Stimulated activated CD8-positive, alpha-beta memory T cell treated with anti-CD3 and anti-CD28 coated beads, Interleukin-4, amount 100 ng/mL, for 48 hours (primary cell): Measurements from ENCODE around the gene BCCIP.

Experiments used
- DNase-seq: peaks from one replicate; pipeline ENCODE4 v3.0.0-alpha.2; 2020

The BCCIP gene

GRCh38 chr10:125797994-125798662 is 25.2 kb upstream of the BCCIP start:
- no peak for DNase-seq

- no peak for DNase-seq
Observed at GRCh38 chr10:125799451-125800182, 23.7 kb upstream of the BCCIP start.

- DNase-seq = no peak
Observed at GRCh38 chr10:125801574-125801973, 21.8 kb upstream of the BCCIP start.

- DNase-seq = no peak
Observed at GRCh38 chr10:125802131-125802530, 21.2 kb upstream of the BCCIP start.

GRCh38 chr10:125802739-125803138 is 20.6 kb upstream of the BCCIP start:
- DNase-seq = no peak

- no peak for DNase-seq
Observed at GRCh38 chr10:125808047-125808446, 15.3 kb upstream of the BCCIP start.

GRCh38 chr10:125811251-125811650 is 12.1 kb upstream of the BCCIP start:
- DNase-seq = no peak

GRCh38 chr10:125812128-125812750 is 11.1 kb upstream of the BCCIP start:
- DNase-seq = no peak

- DNase-seq = no peak
Observed at GRCh38 chr10:125815764-125816163, 7.6 kb upstream of the BCCIP start.

- no peak for DNase-seq
Observed at GRCh38 chr10:125816548-125816947, 6.8 kb upstream of the BCCIP start.

- DNase-seq = no peak
Observed at GRCh38 chr10:125817337-125817946, 5.9 kb upstream of the BCCIP start.

GRCh38 chr10:125820701-125821100 is 2.6 kb upstream of the BCCIP start:
- no peak for DNase-seq

- peak; percentile 38 for DNase-seq
Observed at GRCh38 chr10:125823663-125824251, 411 bp downstream of the BCCIP start.

GRCh38 chr10:125824736-125825135 is 1.4 kb downstream of the BCCIP start:
- no peak for DNase-seq

- DNase-seq = no peak
Observed at GRCh38 chr10:125827133-125827532, 3.8 kb downstream of the BCCIP start.

GRCh38 chr10:125828311-125828710 is 5.0 kb downstream of the BCCIP start:
- DNase-seq = no peak

GRCh38 chr10:125836746-125837145 is 13.4 kb downstream of the BCCIP start:
- DNase-seq = no peak

- no peak for DNase-seq
Observed at GRCh38 chr10:125838802-125839575, 15.6 kb downstream of the BCCIP start.

- no peak for DNase-seq
Observed at GRCh38 chr10:125840406-125840805, 17.1 kb downstream of the BCCIP start.

- no peak for DNase-seq
Observed at GRCh38 chr10:125840955-125841354, 17.6 kb downstream of the BCCIP start.

- DNase-seq = no peak
Observed at GRCh38 chr10:125843603-125844329, 20.4 kb downstream of the BCCIP start.

GRCh38 chr10:125844751-125845221 is 21.4 kb downstream of the BCCIP start:
- DNase-seq = no peak
